Adrenal gland (tissue), 5 donors: ENCODE results near the gene TNFAIP8L1.

Source experiments
- POLR2A ChIP-seq, 2 donors: fragments of 450-650 bp; IDR thresholded peaks; one replicate each; pipeline ENCODE4 v1.6.1; 2017; ENCODE audit warnings: antibody characterized with exemption in 2 of 2, mild to moderate bottlenecking in 2 of 2, moderate library complexity in 1 of 2
- TF ChIP-seq, protein P1 (sequence below), 6 experiments: fragments of 450-650 bp in 4 of 6; fragments of 200-600 bp in 2 of 6; sonication (generic) in 1 of 6; IDR thresholded peaks; 1 replicate in 5 of 6; 2 replicates in 1 of 6; pipeline versions ENCODE4 v1.5.1 to v1.8.0; 2016 to 2021; ENCODE audit warnings: antibody characterized with exemption in 6 of 6, mild to moderate bottlenecking in 2 of 6, moderate library complexity in 1 of 6
- donor health status: DM: no; HTN: no; CAD: no.

GRCh38 chr19:4656102-4656501 lies 16.8 kb downstream of the TNFAIP8L1 start:
- TF ChIP-seq, protein P1, sequence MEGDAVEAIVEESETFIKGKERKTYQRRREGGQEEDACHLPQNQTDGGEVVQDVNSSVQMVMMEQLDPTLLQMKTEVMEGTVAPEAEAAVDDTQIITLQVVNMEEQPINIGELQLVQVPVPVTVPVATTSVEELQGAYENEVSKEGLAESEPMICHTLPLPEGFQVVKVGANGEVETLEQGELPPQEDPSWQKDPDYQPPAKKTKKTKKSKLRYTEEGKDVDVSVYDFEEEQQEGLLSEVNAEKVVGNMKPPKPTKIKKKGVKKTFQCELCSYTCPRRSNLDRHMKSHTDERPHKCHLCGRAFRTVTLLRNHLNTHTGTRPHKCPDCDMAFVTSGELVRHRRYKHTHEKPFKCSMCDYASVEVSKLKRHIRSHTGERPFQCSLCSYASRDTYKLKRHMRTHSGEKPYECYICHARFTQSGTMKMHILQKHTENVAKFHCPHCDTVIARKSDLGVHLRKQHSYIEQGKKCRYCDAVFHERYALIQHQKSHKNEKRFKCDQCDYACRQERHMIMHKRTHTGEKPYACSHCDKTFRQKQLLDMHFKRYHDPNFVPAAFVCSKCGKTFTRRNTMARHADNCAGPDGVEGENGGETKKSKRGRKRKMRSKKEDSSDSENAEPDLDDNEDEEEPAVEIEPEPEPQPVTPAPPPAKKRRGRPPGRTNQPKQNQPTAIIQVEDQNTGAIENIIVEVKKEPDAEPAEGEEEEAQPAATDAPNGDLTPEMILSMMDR (IDR thresholded peaks at IDR 0.05), result no peak
- no peak for TF ChIP-seq POLR2A (IDR thresholded peaks at IDR 0.05)
